ENCODE measurements around the gene CREBBP. TPM values are rescaled to one million over a fixed set of nuclear protein-coding genes. Genes with fewer than 3 reads are reported as not detected.

Gene CREBBP
- polyA plus RNA-seq, 1 experiment: 6.6 TPM

- POLR2A ChIA-PET: interaction anchor here (0.5 kb wide), 1 partner anchor 90 kb away, joined by 6 read pairs; no protein-coding TSS in a partner anchor
Observed at GRCh38 chr16:3759736-3760135, 120.8 kb downstream of the CREBBP start.

GRCh38 chr16:3756113-3756512 lies 124.4 kb downstream of the CREBBP start:
- no peak for TF ChIP-seq CTCF (IDR thresholded peaks at IDR 0.05; ENCODE audit: insufficient read depth, low read depth, low read length)
- Histone ChIP-seq H3K4me3 (ENCODE audit: low read depth, low read length) (no peak overlapping the region), H3K36me3 (ENCODE audit: control insufficient read depth, insufficient read depth, low read length) (peaks cover 11% of the 10 kb centered on the region), H3K27me3 (ENCODE audit: control insufficient read depth, insufficient read depth, low read length) (no peaks in the 10 kb centered on the region)
- CTCF ChIA-PET: no interaction called here
- DNase-seq (ENCODE audit: low read depth): no peak
- POLR2A ChIA-PET: no interaction called here

More at GRCh38 chr16:3759736-3760135, 120.8 kb downstream of the CREBBP start:
- DNase-seq (ENCODE audit: low read depth): no peak
- Histone ChIP-seq H3K4me3 (ENCODE audit: low read depth, low read length) (no peak overlapping the region), H3K27me3 (ENCODE audit: control insufficient read depth, insufficient read depth, low read length) (no peaks in the 10 kb centered on the region), H3K36me3 (ENCODE audit: control insufficient read depth, insufficient read depth, low read length) (peaks cover 14% of the 10 kb centered on the region)
- CTCF ChIA-PET: interaction anchor here (0.5 to 0.6 kb wide), 2 partner anchors 77 to 242 kb away, joined by 3 read pairs; no protein-coding TSS in a partner anchor
- TF ChIP-seq CTCF (IDR thresholded peaks at IDR 0.05; ENCODE audit: insufficient read depth, low read depth, low read length): no peak

- ChIA-PET POLR2A (no interaction called here), CTCF (no interaction called here)
- TF ChIP-seq CTCF (IDR thresholded peaks at IDR 0.05; ENCODE audit: insufficient read depth, low read depth, low read length): no peak
- peaks cover 9% of the 10 kb centered on the region for H3K36me3 ChIP-seq (ENCODE audit: control insufficient read depth, insufficient read depth, low read length)
- no peak overlapping the region for H3K4me3 ChIP-seq (ENCODE audit: low read depth, low read length)
- H3K27me3 ChIP-seq (ENCODE audit: control insufficient read depth, insufficient read depth, low read length): no peaks in the 10 kb centered on the region
- no peak for DNase-seq (ENCODE audit: low read depth)
Observed at GRCh38 chr16:3755249-3755648, 125.3 kb downstream of the CREBBP start.

GRCh38 chr16:3754772-3755171 lies 125.7 kb downstream of the CREBBP start:
- TF ChIP-seq CTCF (IDR thresholded peaks at IDR 0.05; ENCODE audit: insufficient read depth, low read depth, low read length): no peak
- no peak for DNase-seq (ENCODE audit: low read depth)
- ChIA-PET CTCF (interaction anchor here (1.2 kb wide), 1 partner anchor 124 kb away, joined by 3 read pairs; no protein-coding TSS in a partner anchor), POLR2A (no interaction called here)
- no peaks in the 10 kb centered on the region for H3K27me3 ChIP-seq (ENCODE audit: control insufficient read depth, insufficient read depth, low read length)
- no peak overlapping the region for H3K4me3 ChIP-seq (ENCODE audit: low read depth, low read length)
- H3K36me3 ChIP-seq (ENCODE audit: control insufficient read depth, insufficient read depth, low read length): peaks cover 9% of the 10 kb centered on the region

GRCh38 chr16:3754081-3754703 lies 126.3 kb downstream of the CREBBP start:
- no peak for DNase-seq (ENCODE audit: low read depth)
- POLR2A ChIA-PET: no interaction called here
- no peak overlapping the region for H3K4me3 ChIP-seq (ENCODE audit: low read depth, low read length)
- CTCF ChIA-PET: interaction anchor here (1.2 kb wide), 1 partner anchor 125 kb away, joined by 3 read pairs; no protein-coding TSS in a partner anchor
- no peak for TF ChIP-seq CTCF (IDR thresholded peaks at IDR 0.05; ENCODE audit: insufficient read depth, low read depth, low read length)
- H3K36me3 ChIP-seq (ENCODE audit: control insufficient read depth, insufficient read depth, low read length): peaks cover 9% of the 10 kb centered on the region
- no peaks in the 10 kb centered on the region for H3K27me3 ChIP-seq (ENCODE audit: control insufficient read depth, insufficient read depth, low read length)

All from BJ (cell line).